Measurements from ENCODE around the gene PADI2.

- TF ChIP-seq CTCF (IDR thresholded peaks at IDR 0.05; ENCODE audit: low read depth, low read length, poor library complexity, severe bottlenecking): no peak
- no peak for TF ChIP-seq EZH2phosphoT487 (IDR thresholded peaks at IDR 0.05; ENCODE audit: borderline replicate concordance, low read length)
Measured at GRCh38 chr1:17093822-17094393, 25.3 kb downstream of the PADI2 start.
